NCI-H1092 (cell line): Measurements from ENCODE around the gene TM4SF5.
"Not testable (repeated sequence)": the region's sequence is repeated elsewhere in the genome, so short reads cannot be mapped to it uniquely, and the experiment has no call there.

Experiments used
- DNase-seq: peaks from one replicate; lab custom pipeline; 2025; lab: John Stamatoyannopoulos, UW

TM4SF5 gene

GRCh38 chr17:4789951-4790704, 18.4 kb downstream of the TM4SF5 start:
- peak; percentile 48 for DNase-seq

- no peak for DNase-seq
Measured at GRCh38 chr17:4790705-4791088, 19.0 kb downstream of the TM4SF5 start.

- no peak for DNase-seq
Measured at GRCh38 chr17:4795168-4795567, 23.5 kb downstream of the TM4SF5 start.

- DNase-seq: no peak
Measured at GRCh38 chr17:4796552-4796920, 24.9 kb downstream of the TM4SF5 start.

GRCh38 chr17:4800462-4801196, 28.9 kb downstream of the TM4SF5 start:
- no peak for DNase-seq

GRCh38 chr17:4802228-4802627, 30.5 kb downstream of the TM4SF5 start, which contains the start of gene C17orf114:
C17orf114 (minus strand) TSS chr17:4802328.
- no peak for DNase-seq

- no peak for DNase-seq
Measured at GRCh38 chr17:4806456-4806776, 34.7 kb downstream of the TM4SF5 start.

GRCh38 chr17:4806777-4807604, 35.3 kb downstream of the TM4SF5 start, which contains the start of gene PLD2:
PLD2 (plus strand) TSS chr17:4807152; CDS start chr17:4807773, 621 bp downstream.
- peak; percentile 31 for DNase-seq

GRCh38 chr17:4807605-4808377, 36.1 kb downstream of the TM4SF5 start:
- DNase-seq: no peak

GRCh38 chr17:4808378-4808767, 36.7 kb downstream of the TM4SF5 start:
- DNase-seq: no peak

GRCh38 chr17:4810696-4811290, 39.1 kb downstream of the TM4SF5 start:
- no peak for DNase-seq

- no peak for DNase-seq
Measured at GRCh38 chr17:4811471-4811870, 39.8 kb downstream of the TM4SF5 start.

GRCh38 chr17:4812690-4813089, 41.0 kb downstream of the TM4SF5 start:
- no peak for DNase-seq

- DNase-seq: no peak
Measured at GRCh38 chr17:4815043-4815675, 43.5 kb downstream of the TM4SF5 start.

GRCh38 chr17:4816826-4817225, 45.1 kb downstream of the TM4SF5 start:
- DNase-seq: no peak

GRCh38 chr17:4818276-4818675, 46.6 kb downstream of the TM4SF5 start:
- DNase-seq: no peak

GRCh38 chr17:4822835-4823234, 51.1 kb downstream of the TM4SF5 start:
- no peak for DNase-seq

GRCh38 chr17:4823373-4824089, 51.8 kb downstream of the TM4SF5 start:
- DNase-seq: no peak

- no peak for DNase-seq
Measured at GRCh38 chr17:4827399-4827798, 55.7 kb downstream of the TM4SF5 start.

- not testable (repeated sequence) for DNase-seq
Measured at GRCh38 chr17:4832829-4833177, 61.1 kb downstream of the TM4SF5 start.
